Superior temporal gyrus (tissue), 1 donor: ENCODE measurements around the gene ELOA2.
"Not testable (repeated sequence)": the region's sequence is repeated elsewhere in the genome, so short reads cannot be mapped to it uniquely, and the experiment has no call there.

Source experiments
- DNase-seq: peaks from one replicate; pipeline ENCODE4 v3.0.0-alpha.2; 2016; ENCODE audit errors: extremely low spot score

ELOA2 gene

DNA sequence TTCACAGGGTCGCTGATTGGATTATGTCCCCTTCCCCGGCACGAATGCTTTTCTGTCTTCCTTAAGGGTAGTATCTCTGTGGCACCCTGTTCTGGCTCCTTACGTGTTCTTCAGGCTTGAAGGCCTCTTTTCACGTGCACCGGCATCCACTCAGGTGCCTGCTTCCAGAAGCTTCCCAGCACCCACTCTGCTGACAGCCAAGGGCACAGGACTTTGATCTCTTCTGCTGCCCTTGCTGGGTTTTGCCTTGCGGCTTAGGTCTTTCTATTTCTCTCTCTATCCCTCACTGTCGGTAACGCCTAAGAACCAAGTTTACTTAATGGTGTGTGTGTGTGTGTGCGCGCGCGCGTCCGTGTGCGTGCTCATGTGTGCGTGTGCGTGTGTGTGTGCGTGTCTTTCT, 14.7 kb downstream of the ELOA2 start:
- DNase-seq: not testable (repeated sequence)

DNA sequence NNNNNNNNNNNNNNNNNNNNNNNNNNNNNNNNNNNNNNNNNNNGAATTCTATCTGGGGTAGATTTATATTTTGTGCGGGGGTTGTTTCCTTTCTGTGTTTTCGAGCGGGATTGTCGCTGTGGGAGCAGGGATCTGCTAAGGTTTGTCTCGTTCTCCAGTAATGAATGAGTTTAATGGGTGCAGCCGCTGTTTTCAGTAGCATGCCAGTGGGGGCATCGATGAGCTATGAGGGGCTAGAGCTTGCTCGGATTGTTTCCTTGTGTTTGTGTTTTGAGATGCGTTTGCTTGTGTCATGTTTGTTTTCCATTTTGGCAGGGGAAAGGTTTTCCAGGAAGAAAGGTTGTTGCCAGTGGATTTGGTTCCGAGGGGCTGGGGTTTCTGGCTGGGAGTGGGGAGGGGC, 15.6 kb downstream of the ELOA2 start:
- not testable (repeated sequence) for DNase-seq
